Skeletal muscle satellite cell (primary cell): ENCODE results near the gene WDFY2.
A peak's percentile ranks its signal among the peaks of the same experiment; 100 is the strongest.
"Not testable (repeated sequence)": the region's sequence is repeated elsewhere in the genome, so short reads cannot be mapped to it uniquely, and the experiment has no call there.

ENCODE experiments used
- H3K27me3 ChIP-seq: 2 replicates; pipeline ENCODE4 v1.7.0; 2013; ENCODE audit warnings: low read length; ENCODE audit not compliant: control insufficient read depth, insufficient read depth
- H3K36me3 ChIP-seq: 2 replicates; pipeline ENCODE4 v1.7.0; 2013; ENCODE audit warnings: mild to moderate bottlenecking, control low read depth, low read length; ENCODE audit not compliant: insufficient read depth
- H3K4me1 ChIP-seq: 2 replicates; pipeline ENCODE4 v1.7.0; 2013; ENCODE audit warnings: low read length; ENCODE audit not compliant: control insufficient read depth, insufficient read depth
- H3K4me2 ChIP-seq: 2 replicates; pipeline ENCODE4 v1.7.0; 2013; ENCODE audit warnings: mild to moderate bottlenecking, low read length
- H3K4me3 ChIP-seq: 2 replicates; pipeline ENCODE4 v1.7.0; 2013; ENCODE audit warnings: low read length
- H3K9ac ChIP-seq: 2 replicates; pipeline ENCODE4 v1.7.0; 2013; ENCODE audit warnings: mild to moderate bottlenecking, low read depth, low read length, moderate library complexity
- H3K9me3 ChIP-seq: replicated peaks from 2 replicates; pipeline ENCODE4 v1.7.0; 2013; ENCODE audit warnings: mild to moderate bottlenecking, control low read depth, low read length

Gene WDFY2

GRCh38 chr13:51590231-51590970 is 6.1 kb downstream of the WDFY2 start:
- no peaks in the 10 kb centered on the region for H3K27me3 ChIP-seq
- no peaks in the 10 kb centered on the region for H3K9me3 ChIP-seq
- H3K9ac ChIP-seq: peak overlapping the region; percentile 42
- H3K4me1 ChIP-seq: peaks cover 56% of the 10 kb centered on the region
- peak overlapping the region; percentile 81 for H3K4me2 ChIP-seq
- no peaks in the 10 kb centered on the region for H3K36me3 ChIP-seq
- peak overlapping the region; percentile 39 for H3K4me3 ChIP-seq

- Histone ChIP-seq H3K4me1 (peaks cover 56% of the 10 kb centered on the region), H3K9ac (peak overlapping the region; percentile 55)
Observed at GRCh38 chr13:51590971-51591627, 6.8 kb downstream of the WDFY2 start.

GRCh38 chr13:51591938-51592337 is 7.7 kb downstream of the WDFY2 start:
- not testable (repeated sequence) for H3K36me3 ChIP-seq, H3K9me3 ChIP-seq, H3K27me3 ChIP-seq
- Histone ChIP-seq H3K9ac (peak overlapping the region; percentile 55), H3K4me1 (peaks cover 51% of the 10 kb centered on the region), H3K4me2 (peak overlapping the region; percentile 81), H3K4me3 (peak overlapping the region; percentile 2)

More at GRCh38 chr13:51590971-51591627, 6.8 kb downstream of the WDFY2 start:
- H3K9me3 ChIP-seq: no peaks in the 10 kb centered on the region
- H3K4me2 ChIP-seq: peak overlapping the region; percentile 81
- peak overlapping the region; percentile 16 for H3K4me3 ChIP-seq
- H3K27me3 ChIP-seq: no peaks in the 10 kb centered on the region
- H3K36me3 ChIP-seq: no peaks in the 10 kb centered on the region

GRCh38 chr13:51594432-51594831 is 10.2 kb downstream of the WDFY2 start:
- H3K27me3 ChIP-seq: no peaks in the 10 kb centered on the region
- H3K4me2 ChIP-seq: no peak overlapping the region
- H3K4me1 ChIP-seq: peaks cover 26% of the 10 kb centered on the region
- H3K9me3 ChIP-seq: no peaks in the 10 kb centered on the region
- no peaks in the 10 kb centered on the region for H3K36me3 ChIP-seq
- H3K4me3 ChIP-seq: no peak overlapping the region
- H3K9ac ChIP-seq: no peak overlapping the region

- Histone ChIP-seq H3K36me3 (no peaks in the 10 kb centered on the region), H3K27me3 (no peaks in the 10 kb centered on the region), H3K9ac (no peak overlapping the region), H3K4me3 (no peak overlapping the region), H3K4me1 (peaks cover 16% of the 10 kb centered on the region), H3K4me2 (no peak overlapping the region), H3K9me3 (no peaks in the 10 kb centered on the region)
Observed at GRCh38 chr13:51595416-51595815, 11.2 kb downstream of the WDFY2 start.

GRCh38 chr13:51596541-51596940 is 12.3 kb downstream of the WDFY2 start:
- no peaks in the 10 kb centered on the region for H3K9me3 ChIP-seq
- H3K36me3 ChIP-seq: peaks cover under 1% of the 10 kb centered on the region
- no peak overlapping the region for H3K4me2 ChIP-seq
- no peak overlapping the region for H3K4me3 ChIP-seq
- H3K9ac ChIP-seq: no peak overlapping the region
- peaks cover 7% of the 10 kb centered on the region for H3K4me1 ChIP-seq
- no peaks in the 10 kb centered on the region for H3K27me3 ChIP-seq

GRCh38 chr13:51599444-51600176 is 15.3 kb downstream of the WDFY2 start:
- H3K4me2 ChIP-seq: no peak overlapping the region
- no peaks in the 10 kb centered on the region for H3K27me3 ChIP-seq
- H3K4me3 ChIP-seq: no peak overlapping the region
- no peaks in the 10 kb centered on the region for H3K9me3 ChIP-seq
- peaks cover 6% of the 10 kb centered on the region for H3K36me3 ChIP-seq
- no peak overlapping the region for H3K9ac ChIP-seq
- H3K4me1 ChIP-seq: no peaks in the 10 kb centered on the region

- Histone ChIP-seq H3K36me3 (peaks cover 6% of the 10 kb centered on the region), H3K4me3 (no peak overlapping the region), H3K4me1 (peaks cover 5% of the 10 kb centered on the region), H3K9ac (no peak overlapping the region), H3K9me3 (no peaks in the 10 kb centered on the region), H3K4me2 (no peak overlapping the region), H3K27me3 (no peaks in the 10 kb centered on the region)
Observed at GRCh38 chr13:51600703-51601102, 16.4 kb downstream of the WDFY2 start.

- Histone ChIP-seq H3K9me3 (no peaks in the 10 kb centered on the region), H3K4me1 (peaks cover 16% of the 10 kb centered on the region), H3K27me3 (no peaks in the 10 kb centered on the region), H3K4me3 (no peak overlapping the region), H3K4me2 (no peak overlapping the region), H3K36me3 (peaks cover 6% of the 10 kb centered on the region), H3K9ac (no peak overlapping the region)
Observed at GRCh38 chr13:51601601-51602565, 17.6 kb downstream of the WDFY2 start.

- Histone ChIP-seq H3K4me1 (peaks cover 20% of the 10 kb centered on the region), H3K36me3 (peaks cover 6% of the 10 kb centered on the region)
Observed at GRCh38 chr13:51603716-51604115, 19.5 kb downstream of the WDFY2 start.

GRCh38 chr13:51605698-51606097 is 21.4 kb downstream of the WDFY2 start:
- Histone ChIP-seq H3K4me2 (peak overlapping the region; percentile 15), H3K9ac (no peak overlapping the region)

More at GRCh38 chr13:51603716-51604115, 19.5 kb downstream of the WDFY2 start:
- H3K9me3 ChIP-seq: no peaks in the 10 kb centered on the region
- no peak overlapping the region for H3K4me2 ChIP-seq
- H3K9ac ChIP-seq: no peak overlapping the region
- no peaks in the 10 kb centered on the region for H3K27me3 ChIP-seq
- H3K4me3 ChIP-seq: no peak overlapping the region

More at GRCh38 chr13:51605698-51606097, 21.4 kb downstream of the WDFY2 start:
- Histone ChIP-seq H3K9me3 (no peaks in the 10 kb centered on the region), H3K4me1 (peaks cover 20% of the 10 kb centered on the region), H3K27me3 (no peaks in the 10 kb centered on the region), H3K4me3 (no peak overlapping the region), H3K36me3 (peaks cover 6% of the 10 kb centered on the region)
